ENCODE results near the gene UTRN.
A peak's percentile ranks its signal among the peaks of the same experiment; 100 is the strongest.

UTRN gene

GRCh38 chr6:144284783-144285547 is at the start of gene UTRN:
TSS of gene UTRN (plus strand) at chr6:144285335. CDS start at chr6:144291829, 6,494 bp downstream.
- peak; percentile 39 for DNase-seq

- DNase-seq, result no peak
Observed at GRCh38 chr6:144244688-144245087, 40.4 kb upstream of the UTRN start.

DNA sequence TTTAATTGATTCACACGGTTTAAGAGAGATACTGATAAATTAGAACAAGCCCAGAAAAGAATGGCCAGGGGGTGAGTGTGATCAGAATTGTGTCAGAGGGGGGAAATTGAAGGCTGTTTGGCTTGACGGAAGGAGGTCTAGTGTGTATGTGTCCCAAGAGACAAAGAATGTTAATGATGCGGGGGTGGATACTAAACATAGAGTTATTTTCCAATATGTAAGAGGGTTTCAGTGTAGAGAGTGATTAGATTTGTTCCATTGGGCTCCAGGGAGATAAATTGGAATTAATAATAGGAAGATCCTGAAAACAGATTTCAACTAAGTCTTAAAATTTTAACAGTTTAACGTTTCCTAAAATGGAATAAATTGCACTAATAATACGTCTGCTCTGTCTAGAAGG is 38.1 kb upstream of the UTRN start:
- DNase-seq, result no peak

DNA sequence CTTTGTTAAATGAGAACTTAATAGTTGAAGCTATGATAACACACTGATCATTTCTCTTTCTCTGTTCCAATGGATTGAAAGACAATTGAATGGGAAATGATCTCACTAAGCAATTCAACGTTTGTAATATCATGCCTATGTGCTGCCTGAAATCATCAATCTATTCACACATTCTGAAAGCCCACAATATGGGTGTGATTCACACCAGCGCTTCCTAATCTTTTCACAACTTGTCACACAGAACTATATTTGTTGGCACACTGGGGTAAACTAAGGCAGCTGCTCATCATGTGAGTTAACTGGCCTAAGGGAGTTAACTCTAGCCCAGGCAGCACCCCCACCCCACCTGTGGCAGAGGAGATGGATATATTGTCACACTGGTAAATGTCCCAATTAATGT is 37.1 kb upstream of the UTRN start:
- DNase-seq, result peak; percentile 0

- DNase-seq, result no peak
Observed at GRCh38 chr6:144248476-144249301, 36.4 kb upstream of the UTRN start.

GRCh38 chr6:144250276-144250675 is 34.9 kb upstream of the UTRN start:
- DNase-seq, result no peak

DNA sequence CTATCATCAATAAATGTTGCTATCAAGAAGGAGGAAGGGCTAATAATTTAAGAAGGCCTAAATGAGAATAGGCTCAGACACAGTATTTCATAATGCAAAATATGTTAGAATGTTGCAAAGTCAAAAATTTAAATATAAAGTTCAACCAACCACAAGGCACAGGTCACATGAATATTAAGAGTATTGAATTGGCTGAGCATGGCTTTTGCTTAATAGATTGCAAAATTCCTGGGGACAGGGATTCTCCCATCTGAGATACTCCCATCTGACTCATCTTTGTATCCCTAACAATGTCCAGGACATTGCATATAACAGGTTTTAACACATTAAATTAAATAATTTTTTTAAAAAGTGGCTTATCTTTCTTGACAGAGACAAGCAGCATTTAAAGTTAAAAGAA is 32.9 kb upstream of the UTRN start:
- no peak for DNase-seq

GRCh38 chr6:144259986-144260385 is 25.1 kb upstream of the UTRN start:
- no peak for DNase-seq

DNA sequence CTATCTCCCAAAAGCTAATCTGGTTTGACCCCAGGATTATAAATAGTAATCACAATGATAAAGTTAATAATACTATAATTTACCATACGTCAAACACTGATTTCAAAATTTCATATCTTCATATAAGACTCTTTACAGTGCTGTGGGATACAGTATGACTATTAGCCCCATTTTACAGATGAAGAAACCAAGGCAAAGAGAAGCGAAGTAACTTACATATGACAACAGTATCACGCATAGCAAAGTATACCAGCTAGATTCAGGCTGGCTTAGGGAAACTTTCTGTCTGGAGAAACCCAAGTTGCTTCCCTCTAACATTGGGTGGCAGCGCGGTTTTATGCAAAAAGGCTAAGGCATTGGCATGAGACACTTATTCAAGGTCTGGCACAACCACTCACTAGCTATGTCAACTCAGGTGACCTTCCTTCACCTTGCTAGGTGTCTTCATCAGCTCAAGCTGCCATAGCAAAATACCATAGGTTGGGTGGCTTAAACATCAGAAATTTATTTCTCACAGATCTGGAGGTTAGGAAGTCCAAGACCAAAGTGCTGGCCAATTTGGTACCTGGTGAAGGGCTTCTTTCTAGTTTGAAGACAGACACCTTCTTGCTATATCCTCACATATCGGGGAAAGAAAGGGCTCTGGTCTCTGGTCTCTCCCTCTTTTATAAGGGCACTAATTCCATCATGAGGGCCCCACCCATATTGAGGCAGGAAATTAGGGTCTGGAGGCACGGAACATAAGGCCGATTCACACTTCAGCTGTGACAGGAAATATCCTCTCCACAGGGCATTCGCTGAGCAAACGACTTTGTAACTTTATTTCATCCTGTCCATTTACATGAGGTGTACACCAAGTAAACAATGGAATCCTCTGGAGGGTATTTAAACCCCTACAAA is 22.4 kb upstream of the UTRN start:
- DNase-seq, result peak; percentile 38

- no peak for DNase-seq
Observed at GRCh38 chr6:144263786-144264185, 21.3 kb upstream of the UTRN start.

DNA sequence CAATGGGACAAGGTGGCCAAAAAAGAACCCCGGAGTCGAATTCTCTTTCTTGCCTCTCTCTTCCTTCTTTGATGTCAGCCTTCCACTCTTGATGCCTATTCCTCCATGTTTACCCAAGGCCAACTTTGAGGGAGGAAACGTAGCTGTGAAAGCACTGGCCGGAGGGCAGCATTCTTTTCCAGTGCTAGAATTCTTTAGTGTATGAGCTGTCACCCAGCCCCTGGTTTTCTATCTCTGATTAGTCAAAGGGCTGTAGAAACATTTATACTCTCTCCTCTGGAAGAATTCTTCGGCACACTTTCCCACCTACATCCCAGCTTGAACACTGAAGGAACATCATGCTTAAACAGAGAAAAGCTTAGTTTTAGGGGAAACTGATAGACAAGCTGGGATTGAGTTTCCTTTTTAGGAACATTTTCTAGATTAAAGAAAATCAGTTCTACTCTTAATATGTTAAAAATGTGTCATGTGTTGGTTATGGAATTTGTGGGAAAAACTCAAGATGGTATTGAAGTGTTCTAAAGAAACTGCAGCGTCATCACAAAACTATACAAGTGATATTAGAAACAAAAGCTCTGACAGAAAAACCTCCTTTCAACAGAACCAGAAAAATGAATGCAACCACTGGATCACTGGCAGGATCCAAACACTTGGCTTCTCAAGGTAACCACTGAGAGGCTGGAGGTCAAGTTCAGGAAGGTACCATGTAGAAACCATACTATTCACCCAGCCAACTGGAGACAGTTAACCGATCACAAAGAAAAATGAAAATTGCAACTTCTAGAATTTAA is 20.7 kb upstream of the UTRN start:
- DNase-seq, result no peak

- no peak for DNase-seq
Observed at GRCh38 chr6:144265061-144265357, 20.1 kb upstream of the UTRN start.

GRCh38 chr6:144265390-144265789 is 19.7 kb upstream of the UTRN start:
- no peak for DNase-seq

- no peak for DNase-seq
Observed at GRCh38 chr6:144266091-144266649, 19.0 kb upstream of the UTRN start.

DNA sequence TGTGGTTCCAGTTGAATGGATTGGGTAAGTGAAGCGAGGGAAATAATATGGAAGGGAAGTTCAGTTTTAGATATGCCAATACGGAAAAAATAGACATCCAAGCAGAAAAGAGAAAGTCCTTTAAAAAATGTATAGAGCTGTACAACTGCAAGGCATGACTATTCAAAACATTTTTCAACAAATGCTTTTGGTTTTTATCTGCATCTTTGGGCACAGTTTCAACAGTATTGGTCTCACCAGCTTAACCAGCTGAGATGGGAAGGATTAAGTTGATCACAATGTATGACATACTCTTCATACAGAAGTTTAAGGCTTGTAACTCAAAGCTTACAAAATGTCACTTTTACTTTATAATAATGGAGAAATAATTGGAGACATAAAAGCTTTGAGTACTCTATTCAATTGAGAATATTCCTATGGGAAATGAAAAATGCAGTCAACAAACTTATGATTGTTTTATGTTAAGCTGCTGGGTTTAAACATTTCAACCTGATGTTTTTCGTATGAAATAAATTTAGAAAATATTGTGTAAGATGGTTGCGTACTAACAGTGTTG is 16.3 kb upstream of the UTRN start:
- no peak for DNase-seq

DNA sequence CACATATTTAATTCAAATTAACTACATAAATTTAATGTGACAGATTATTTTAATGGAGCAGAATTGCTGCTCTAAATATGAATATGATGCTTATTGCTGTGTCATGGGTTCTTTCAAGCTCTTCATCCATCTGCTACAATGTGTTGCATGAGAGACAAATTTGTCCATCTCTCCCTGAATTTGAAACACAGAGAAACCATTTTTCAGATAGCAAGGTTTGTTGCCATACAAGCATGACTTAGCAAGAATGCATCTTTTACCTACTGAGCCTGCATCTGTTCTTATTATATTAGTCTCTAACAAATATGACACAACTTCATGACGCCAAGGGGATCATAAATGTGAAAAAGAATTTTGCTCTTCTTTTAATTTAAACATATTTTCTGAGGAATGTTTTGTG is 8.0 kb upstream of the UTRN start:
- DNase-seq, result no peak

GRCh38 chr6:144277605-144278227 is 7.4 kb upstream of the UTRN start:
- DNase-seq, result no peak

- DNase-seq, result no peak
Observed at GRCh38 chr6:144278659-144279314, 6.3 kb upstream of the UTRN start.

GRCh38 chr6:144279484-144280150 is 5.5 kb upstream of the UTRN start:
- no peak for DNase-seq

All from CD4-positive, alpha-beta T cell treated with Interleukin-12 subunit alpha and Interleukin-12 subunit beta, for 1 hour (primary cell).